Retinal pigment epithelial cell (primary cell): ENCODE data around the gene PRRX1.
A peak's percentile ranks its signal among the peaks of the same experiment; 100 is the strongest.

Experiments
- DNase-seq: peaks from one replicate; pipeline ENCODE4 v3.0.0-alpha.2; 2010; ENCODE audit warnings: low read depth
- H3K4me3 ChIP-seq: 2 replicates; pipeline ENCODE4 v1.5.1; 2011; ENCODE audit warnings: mild to moderate bottlenecking, low read length, control low read depth, moderate library complexity
- TF ChIP-seq, protein P1 (sequence below): conservative IDR thresholded peaks from 2 replicates; pipeline ENCODE4 v1.5.1; 2011; ENCODE audit warnings: low read depth, low read length, control low read depth, inconsistent platforms

PRRX1 gene

DNA sequence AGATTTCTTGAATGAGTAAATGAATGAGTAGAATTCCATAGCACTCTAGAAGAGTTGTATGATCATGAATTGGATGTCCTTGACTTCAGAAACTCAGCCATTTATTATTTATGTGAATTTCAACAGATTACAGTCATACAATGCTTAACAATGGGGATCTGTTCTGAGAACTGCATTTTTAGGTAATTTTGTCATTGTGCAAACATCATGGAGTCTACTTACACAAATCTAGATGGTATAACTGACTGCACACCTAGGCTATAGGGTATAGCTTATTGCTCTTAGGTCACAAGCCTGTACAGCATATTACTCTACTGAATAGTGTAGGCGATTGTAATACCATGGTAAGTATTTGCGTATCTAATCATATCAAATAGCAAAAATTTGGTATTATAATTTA, 59.6 kb downstream of the PRRX1 start:
- TF ChIP-seq, protein P1, sequence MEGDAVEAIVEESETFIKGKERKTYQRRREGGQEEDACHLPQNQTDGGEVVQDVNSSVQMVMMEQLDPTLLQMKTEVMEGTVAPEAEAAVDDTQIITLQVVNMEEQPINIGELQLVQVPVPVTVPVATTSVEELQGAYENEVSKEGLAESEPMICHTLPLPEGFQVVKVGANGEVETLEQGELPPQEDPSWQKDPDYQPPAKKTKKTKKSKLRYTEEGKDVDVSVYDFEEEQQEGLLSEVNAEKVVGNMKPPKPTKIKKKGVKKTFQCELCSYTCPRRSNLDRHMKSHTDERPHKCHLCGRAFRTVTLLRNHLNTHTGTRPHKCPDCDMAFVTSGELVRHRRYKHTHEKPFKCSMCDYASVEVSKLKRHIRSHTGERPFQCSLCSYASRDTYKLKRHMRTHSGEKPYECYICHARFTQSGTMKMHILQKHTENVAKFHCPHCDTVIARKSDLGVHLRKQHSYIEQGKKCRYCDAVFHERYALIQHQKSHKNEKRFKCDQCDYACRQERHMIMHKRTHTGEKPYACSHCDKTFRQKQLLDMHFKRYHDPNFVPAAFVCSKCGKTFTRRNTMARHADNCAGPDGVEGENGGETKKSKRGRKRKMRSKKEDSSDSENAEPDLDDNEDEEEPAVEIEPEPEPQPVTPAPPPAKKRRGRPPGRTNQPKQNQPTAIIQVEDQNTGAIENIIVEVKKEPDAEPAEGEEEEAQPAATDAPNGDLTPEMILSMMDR = no peak
- no peak overlapping the region for H3K4me3 ChIP-seq
- DNase-seq = no peak

DNA sequence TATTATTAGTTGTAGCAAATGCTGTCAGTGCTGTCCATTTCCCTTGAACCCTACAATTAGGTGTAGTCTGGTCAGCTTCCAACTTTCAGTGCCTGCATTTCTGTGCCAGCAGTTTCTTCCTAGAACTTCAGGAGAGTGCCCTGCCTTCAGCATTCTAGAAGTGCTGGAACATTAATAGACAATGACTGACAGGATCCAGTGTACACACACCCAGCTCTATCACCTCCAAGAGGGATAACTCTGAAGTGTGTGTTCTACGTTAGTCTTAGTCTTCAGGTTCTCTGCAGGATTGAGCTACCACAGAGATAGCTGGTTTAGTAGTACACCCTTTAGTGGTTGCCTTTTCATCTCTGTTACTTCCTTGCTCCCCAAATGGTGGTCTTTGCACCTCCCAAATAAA, 61.4 kb downstream of the PRRX1 start:
- DNase-seq = no peak
- H3K4me3 ChIP-seq = no peak overlapping the region
- TF ChIP-seq, protein P1 = no peak

DNA sequence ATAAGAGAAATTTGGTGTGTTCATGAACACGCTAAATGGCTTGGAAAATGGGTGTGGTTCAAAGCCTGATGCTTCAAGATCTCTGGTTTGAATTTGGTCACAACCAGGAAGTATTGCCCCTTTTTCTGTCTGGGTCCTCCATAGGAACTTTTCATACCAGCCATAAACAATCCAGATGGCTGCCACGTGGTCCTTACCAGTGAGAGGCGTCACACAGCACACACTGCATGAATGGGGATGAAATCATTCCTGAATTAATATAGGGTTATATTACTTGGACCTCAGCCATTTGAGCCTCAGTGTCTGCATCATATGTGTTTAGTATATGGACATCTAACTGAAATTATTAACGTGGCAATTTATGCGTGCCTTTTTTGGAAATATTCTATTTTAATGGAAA, 64.0 kb downstream of the PRRX1 start:
- TF ChIP-seq, protein P1 = no peak
- no peak overlapping the region for H3K4me3 ChIP-seq
- no peak for DNase-seq

DNA sequence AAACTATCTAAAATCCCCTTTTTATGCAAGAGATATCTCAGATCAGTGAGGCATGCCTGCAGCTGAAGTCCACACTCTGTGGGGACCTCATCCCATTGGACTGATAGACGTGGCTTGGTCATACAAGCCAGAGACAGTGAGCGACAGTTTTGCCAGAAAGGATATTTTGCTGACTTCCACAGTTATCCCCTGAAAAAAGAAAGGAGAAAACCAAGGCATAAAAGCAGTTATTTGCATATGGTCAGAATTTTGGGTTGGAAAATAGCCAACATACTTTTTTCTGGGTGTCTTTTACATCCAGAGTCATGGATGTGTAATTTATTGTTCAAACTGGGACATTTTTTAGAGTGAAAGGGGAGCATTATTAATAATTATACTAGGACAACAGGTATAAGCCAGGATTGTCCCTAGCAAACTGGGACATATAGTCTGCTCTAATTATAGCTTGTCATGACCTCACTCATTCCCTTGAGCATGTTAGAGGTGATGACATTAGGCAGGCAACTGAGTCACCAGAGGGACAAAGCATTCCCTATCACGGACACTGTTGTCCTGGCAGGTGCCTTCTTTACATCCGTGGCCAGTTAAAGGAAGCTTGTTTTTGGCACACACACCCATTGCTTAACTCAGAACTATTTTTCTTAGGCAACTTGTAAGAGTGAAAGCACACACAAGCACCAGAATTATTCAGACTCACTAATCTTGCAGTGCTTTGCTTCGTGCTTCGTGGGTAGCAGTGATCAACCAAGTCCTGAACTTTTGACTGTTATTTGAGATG, 65.5 kb downstream of the PRRX1 start:
- no peak overlapping the region for H3K4me3 ChIP-seq
- DNase-seq = no peak
- TF ChIP-seq, protein P1 = no peak

DNA sequence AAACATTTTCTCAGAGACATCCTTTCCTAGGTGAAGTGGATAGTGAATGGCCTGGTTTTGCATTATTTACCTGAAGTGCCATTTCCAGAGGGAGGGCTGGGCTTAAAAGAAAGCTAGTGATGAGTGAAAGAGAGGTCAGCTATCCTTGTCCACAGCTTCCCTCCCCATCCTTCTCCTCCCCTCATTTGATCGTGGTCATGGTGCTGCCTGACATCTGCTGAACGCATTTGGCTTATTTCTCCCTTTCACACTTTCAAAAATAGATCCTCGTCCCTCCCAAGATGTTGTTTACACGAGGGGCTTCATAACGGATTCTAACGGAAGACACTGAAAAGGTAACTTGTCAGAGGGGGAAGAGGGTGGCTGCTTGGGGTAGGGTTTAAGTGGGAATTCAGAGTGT, 66.1 kb downstream of the PRRX1 start:
- TF ChIP-seq, protein P1 = no peak
- no peak overlapping the region for H3K4me3 ChIP-seq
- no peak for DNase-seq

DNA sequence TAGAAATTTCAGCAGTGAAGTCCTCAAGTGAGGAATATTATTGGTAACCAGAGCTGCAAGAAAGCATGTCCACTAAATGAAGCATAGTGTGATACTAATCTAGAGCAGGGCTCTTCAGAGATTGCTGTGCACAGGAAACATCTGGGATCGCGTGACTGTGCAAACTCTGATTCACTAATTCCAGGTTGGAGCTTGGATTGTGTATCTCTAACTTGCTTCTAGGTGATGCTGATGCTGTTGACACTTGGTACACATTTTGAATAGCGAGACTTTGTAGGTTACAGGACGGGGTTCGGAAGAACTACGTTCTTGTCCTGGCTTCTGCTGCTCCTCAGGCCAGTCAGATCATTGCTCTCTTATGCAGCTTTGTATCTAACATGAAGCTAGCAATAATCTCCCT, 66.5 kb downstream of the PRRX1 start:
- H3K4me3 ChIP-seq = no peak overlapping the region
- TF ChIP-seq, protein P1 = peak; percentile 6
- no peak for DNase-seq

DNA sequence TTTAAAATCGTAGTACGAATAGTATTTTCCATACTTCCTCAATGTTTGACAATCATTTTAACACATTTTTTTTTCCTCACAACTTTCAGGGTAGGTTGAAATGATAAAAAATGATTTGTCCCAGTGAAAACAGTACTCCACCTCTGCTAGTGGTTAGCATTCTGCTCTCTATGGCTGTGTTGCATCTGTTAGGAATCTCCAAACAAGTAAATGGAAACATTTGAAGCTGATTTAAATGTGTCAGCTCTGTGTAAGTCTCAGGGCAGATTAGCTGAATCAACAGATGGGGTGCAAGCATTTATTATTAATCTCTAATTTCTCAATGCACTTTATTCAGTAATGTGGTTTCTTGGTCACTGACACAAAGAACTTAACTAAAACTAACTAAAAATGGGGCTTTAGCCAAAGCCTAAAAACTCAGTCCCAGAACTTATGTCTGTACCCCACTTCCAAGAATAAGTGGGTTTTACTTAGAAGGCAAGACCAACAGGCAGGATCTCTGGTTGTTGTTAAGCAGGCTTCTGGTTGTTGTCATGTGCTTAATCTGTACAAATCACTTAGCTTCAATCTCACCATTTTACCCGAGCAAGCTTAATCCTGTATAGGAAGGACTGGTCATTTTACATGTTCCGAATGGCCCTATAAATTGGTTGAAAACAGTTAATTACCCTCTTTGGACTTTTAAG, 67.8 kb downstream of the PRRX1 start:
- TF ChIP-seq, protein P1 = no peak
- DNase-seq = no peak
- no peak overlapping the region for H3K4me3 ChIP-seq
